LNCAP (cell line): ENCODE measurements around the gene ZBTB32.
A peak's percentile ranks its signal among the peaks of the same experiment; 100 is the strongest.

Experiments
- CTCF ChIP-seq: fragments of 450-650 bp; IDR thresholded peaks from 2 replicates; pipeline ENCODE4 v1.5.1; 2017; ENCODE audit warnings: mild to moderate bottlenecking

ZBTB32 gene

GRCh38 chr19:35689836-35690235, 14.5 kb upstream of the ZBTB32 start:
- TF ChIP-seq CTCF: no peak

GRCh38 chr19:35692010-35692409, 12.3 kb upstream of the ZBTB32 start:
- TF ChIP-seq CTCF: no peak

- no peak for TF ChIP-seq CTCF
Observed at GRCh38 chr19:35693422-35693821, 10.9 kb upstream of the ZBTB32 start.

GRCh38 chr19:35693835-35694599, 10.3 kb upstream of the ZBTB32 start:
- peak; percentile 98 for TF ChIP-seq CTCF

GRCh38 chr19:35695895-35696422, 8.4 kb upstream of the ZBTB32 start:
- no peak for TF ChIP-seq CTCF

GRCh38 chr19:35696835-35697234, 7.5 kb upstream of the ZBTB32 start:
- TF ChIP-seq CTCF: no peak

- TF ChIP-seq CTCF: no peak
Observed at GRCh38 chr19:35702223-35703012, 1.9 kb upstream of the ZBTB32 start.
